NCI-H1436 treated with DMSO at 0.1 percent for 48 hours (cell line): ENCODE data around the gene POMGNT2.
"Not testable (repeated sequence)": the region's sequence is repeated elsewhere in the genome, so short reads cannot be mapped to it uniquely, and the experiment has no call there.

Experiments used
- DNase-seq: peaks from one replicate; lab custom pipeline; 2025; lab: John Stamatoyannopoulos, UW

POMGNT2 gene

DNA sequence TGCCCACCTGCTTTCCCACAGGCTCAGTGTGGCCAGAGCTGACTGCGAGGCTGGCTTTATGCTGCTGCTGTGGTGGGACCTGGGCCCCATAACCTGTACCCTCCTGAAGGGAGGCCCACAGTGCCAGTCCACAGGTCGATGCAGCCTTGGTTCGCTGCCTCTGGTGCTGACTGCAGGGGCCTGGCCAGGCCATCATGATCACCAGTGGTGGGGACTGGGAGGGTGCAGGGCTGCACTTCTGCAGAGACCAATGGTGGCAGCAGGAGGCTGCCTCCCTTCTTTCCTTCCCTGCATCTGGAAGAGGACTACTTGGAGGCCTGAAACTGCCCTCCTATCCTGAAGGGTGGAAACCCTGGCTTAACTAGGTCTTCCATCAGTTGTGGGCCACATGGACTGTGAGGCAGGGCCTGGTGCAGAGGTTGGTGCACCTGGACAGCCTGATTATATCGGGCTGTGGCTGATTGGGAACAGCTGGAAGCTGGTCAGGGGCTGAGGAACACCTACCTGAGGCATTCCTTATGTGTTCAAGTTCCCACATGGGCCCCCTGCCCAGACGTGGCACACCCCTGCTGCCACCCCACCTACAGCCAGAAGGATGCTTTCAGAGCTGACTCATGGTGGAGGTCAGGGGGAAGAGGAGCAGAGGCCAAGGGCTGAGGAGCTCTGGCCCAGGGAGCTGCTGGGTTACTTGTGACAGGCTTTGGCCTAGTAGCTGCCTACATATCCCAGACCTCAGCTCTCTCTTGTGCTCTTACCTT, 29.8 kb downstream of the POMGNT2 start:
- DNase-seq, result no peak

DNA sequence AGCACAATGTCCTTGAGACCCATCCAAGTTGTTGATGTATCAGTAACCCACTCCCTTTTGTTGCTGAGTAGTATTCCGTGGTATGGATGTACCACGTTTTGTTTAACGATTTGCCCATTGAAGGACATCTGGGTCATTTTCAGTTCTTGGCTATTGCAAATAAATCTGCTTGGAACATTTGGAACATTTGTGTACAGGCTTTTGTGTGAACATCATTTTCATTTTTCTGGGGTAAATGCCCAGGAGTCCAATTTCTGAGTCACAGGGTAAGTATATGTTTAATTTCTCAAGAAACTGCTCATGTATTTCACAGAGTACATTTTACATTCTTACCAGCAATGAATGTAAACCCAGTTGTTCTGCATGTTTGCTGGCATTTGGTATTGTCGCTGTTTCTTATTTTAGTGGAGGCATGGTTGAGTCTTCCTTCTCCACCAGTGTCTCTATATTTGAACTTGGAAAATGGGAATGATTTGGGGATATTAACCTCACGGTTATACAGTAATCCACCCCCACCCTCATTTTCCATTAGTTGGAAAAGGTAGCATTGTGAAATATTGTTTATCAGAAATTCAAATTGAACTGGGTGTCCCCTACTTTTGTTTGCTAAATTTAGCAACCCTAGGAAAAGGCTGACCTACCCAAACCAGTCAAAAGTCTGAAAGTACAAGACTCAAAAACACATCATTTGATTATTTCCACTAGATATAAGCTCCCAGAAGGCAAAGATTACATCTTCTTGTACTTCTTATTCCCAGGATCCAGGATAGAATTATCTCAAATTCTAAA, 30.8 kb downstream of the POMGNT2 start:
- no peak for DNase-seq

DNA sequence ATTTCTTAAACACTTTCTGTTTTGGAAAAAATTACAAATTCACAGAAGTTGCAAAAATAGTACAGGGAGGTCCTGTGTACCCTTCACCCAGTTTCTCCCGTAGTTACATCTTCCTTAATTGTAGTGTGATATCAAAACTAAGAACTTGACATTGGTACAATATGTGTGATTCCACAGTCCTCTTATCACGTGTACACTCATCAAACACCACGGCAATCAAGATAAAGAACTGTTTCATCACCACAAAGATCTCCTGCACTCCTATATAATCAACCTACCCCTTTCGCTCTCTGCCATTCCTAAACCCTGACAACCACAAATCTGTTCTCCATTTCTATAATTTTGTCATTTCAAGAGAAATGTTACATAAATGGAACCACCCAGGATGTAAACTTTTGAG, 31.4 kb downstream of the POMGNT2 start:
- no peak for DNase-seq

DNA sequence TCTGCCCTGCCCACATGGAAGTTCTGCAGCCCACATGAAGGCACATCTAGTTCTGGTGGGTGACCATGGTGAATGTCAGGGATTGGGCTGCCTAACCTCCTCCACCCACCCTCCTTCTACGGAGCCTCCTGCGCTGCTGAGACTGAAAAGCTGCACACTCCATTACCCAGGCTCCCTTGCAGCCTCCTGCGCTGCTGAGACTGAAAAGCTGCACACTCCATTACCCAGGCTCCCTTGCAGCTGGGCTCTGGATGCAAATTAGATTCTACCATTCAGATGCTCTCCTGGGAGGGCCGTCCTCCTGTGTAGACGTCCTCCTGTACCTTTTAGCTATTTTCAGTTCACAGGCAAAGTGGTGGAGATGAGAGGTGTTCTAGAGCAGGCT, 32.1 kb downstream of the POMGNT2 start:
- DNase-seq, result no peak

GRCh38 chr3:43073116-43073835, 32.6 kb downstream of the POMGNT2 start:
- DNase-seq, result no peak

GRCh38 chr3:43072361-43072760, 33.5 kb downstream of the POMGNT2 start:
- DNase-seq, result no peak

DNA sequence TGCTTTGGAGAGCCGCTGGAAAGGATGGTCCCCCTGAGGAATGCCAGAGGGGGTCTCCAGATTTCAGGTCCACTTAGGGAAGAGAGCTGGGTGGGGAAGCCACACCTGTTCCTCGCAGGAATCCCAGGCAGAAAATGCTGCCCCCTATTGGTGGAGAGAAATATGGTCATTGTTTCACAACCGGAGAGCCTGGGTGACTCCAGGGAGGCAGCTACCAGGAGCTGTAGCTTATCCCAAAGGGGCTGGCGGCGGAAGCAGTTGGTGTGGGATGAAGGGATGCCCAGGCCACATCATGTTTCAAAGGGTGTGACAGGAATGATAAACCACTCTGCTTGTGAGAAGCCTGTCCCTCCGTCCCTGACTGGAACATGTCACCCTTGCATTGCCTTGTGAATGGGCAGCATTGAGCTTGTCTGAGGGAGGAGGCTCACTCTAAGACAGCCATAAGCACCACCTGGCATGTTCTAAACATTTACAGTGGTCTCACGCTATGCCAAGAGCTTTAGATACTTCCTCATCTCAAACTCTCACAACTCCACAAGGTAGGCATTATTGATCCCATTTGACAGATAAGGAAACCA, 34.5 kb downstream of the POMGNT2 start:
- DNase-seq, result no peak

DNA sequence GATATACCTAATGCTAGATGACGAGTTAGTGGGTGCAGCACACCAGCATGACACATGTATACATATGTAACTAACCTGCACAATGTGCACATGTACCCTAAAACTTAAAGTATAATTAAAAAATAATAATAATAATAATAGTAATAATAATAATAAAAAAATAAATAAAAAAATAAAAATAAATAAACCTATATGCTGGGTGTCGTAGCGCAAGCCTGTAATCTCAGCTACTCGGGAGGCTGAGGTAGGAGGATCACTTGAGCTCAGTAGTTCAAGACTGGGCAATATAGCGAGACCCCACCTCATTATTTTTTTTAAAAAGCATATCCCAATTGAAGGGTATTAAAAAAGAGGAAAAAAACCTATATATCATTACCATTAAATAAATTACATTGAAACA, 35.2 kb downstream of the POMGNT2 start:
- DNase-seq, result not testable (repeated sequence)

- DNase-seq, result no peak
Observed at GRCh38 chr3:43063114-43063513, 42.8 kb downstream of the POMGNT2 start.

DNA sequence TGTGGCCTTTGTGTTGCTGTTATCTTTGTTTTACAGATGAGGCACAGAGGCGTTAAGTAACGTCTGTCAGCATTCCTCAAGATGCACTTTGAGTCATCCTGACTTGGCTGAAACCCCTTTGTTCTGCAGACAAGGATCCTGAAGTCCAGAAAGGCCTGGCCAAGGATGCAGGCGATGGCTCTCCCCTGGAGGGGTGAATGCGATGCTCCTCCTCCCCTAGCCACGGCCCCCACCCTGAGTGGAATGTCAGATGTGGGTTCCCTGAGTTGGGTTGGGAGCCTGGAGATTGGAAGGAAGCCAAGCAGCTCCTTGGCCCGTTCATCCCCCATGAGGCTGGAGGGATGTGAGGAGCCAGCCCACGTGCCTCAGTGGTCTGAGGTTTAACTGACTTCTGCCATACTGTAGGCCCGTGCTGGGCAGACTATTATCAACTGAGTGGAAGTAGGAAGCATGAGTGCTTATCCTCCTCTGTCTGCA, 43.3 kb downstream of the POMGNT2 start:
- no peak for DNase-seq

GRCh38 chr3:43062040-43062563, 43.8 kb downstream of the POMGNT2 start:
- no peak for DNase-seq

- no peak for DNase-seq
Observed at GRCh38 chr3:43061101-43061895, 44.6 kb downstream of the POMGNT2 start.

DNA sequence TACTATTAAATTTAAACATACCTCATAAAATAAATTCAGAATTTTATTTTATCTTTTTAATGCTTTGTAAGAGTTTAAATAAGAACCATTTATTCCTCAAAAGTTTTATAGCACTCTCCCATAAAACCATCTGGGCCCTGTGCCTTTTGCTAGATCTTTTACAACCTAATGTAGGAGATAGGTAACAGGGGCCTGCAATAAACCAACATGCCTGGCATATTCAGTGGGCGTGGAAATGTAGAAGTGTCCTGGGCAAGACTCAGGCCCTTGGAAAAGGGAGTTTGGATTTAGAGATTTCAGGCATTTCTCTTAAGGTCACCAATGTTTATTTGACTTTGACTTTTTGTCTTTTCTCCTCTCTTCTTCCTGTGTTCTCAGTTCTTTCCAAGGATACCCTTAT, 46.4 kb downstream of the POMGNT2 start:
- DNase-seq, result no peak

GRCh38 chr3:43055806-43056770, 49.8 kb downstream of the POMGNT2 start:
- DNase-seq, result no peak

- DNase-seq, result no peak
Observed at GRCh38 chr3:43055393-43055792, 50.5 kb downstream of the POMGNT2 start.

- DNase-seq, result no peak
Observed at GRCh38 chr3:43054754-43055153, 51.1 kb downstream of the POMGNT2 start.

- DNase-seq, result no peak
Observed at GRCh38 chr3:43053291-43053690, 52.6 kb downstream of the POMGNT2 start.

- DNase-seq, result no peak
Observed at GRCh38 chr3:43048470-43048869, 57.4 kb downstream of the POMGNT2 start.

- DNase-seq, result no peak
Observed at GRCh38 chr3:43046583-43046982, 59.3 kb downstream of the POMGNT2 start.

GRCh38 chr3:43045079-43045478, 60.8 kb downstream of the POMGNT2 start:
- not testable (repeated sequence) for DNase-seq
